Vagina (tissue), 2 donors: ENCODE results near the gene SMPD3.

ENCODE experiments used
- POLR2A ChIP-seq, 2 donors: fragments of 450-650 bp; IDR thresholded peaks; one replicate each; pipeline ENCODE4 v1.6.1; 2017; ENCODE audit warnings: antibody characterized with exemption in 2 of 2, mild to moderate bottlenecking in 2 of 2, moderate library complexity in 2 of 2
- POLR2AphosphoS5 ChIP-seq, 2 donors: sonication (generic); formaldehyde crosslinking; IDR thresholded peaks; one replicate each; pipeline ENCODE4 v1.9.0; 2017; ENCODE audit warnings: antibody characterized with exemption in 2 of 2, mild to moderate bottlenecking in 2 of 2, low read depth in 1 of 2; ENCODE audit not compliant: insufficient read depth in 1 of 2
- TF ChIP-seq, protein P1 (sequence below), 3 experiments: fragments of 450-650 bp in 2 of 3; fragments of 200-600 bp in 1 of 3; sonication (generic) in 1 of 3; IDR thresholded peaks; one replicate each; pipeline ENCODE4 v1.5.1; 2017 to 2019; ENCODE audit warnings: antibody characterized with exemption in 3 of 3, mild to moderate bottlenecking in 2 of 3, moderate library complexity in 2 of 3

DNA sequence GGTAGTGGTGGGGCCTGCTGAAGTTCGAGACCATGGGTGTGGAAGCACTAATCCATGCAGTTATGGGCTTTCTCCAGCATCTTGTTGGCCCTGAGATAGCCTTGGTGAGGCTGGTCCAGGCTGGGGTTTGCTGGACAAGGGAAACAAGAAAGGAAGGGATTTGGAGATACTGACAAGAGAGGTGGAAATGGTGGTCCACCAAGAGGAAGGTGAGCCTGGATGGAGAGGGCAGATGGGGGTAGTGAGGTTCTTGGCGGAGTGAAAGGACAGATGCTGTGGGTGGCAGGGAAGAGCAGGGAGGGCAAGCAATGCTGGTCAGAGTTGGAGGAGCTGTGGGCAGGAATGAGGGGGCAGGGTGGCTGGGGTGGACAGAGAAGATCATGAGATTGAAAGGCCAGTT, 5.5 kb upstream of the SMPD3 start:
- TF ChIP-seq, protein P1, sequence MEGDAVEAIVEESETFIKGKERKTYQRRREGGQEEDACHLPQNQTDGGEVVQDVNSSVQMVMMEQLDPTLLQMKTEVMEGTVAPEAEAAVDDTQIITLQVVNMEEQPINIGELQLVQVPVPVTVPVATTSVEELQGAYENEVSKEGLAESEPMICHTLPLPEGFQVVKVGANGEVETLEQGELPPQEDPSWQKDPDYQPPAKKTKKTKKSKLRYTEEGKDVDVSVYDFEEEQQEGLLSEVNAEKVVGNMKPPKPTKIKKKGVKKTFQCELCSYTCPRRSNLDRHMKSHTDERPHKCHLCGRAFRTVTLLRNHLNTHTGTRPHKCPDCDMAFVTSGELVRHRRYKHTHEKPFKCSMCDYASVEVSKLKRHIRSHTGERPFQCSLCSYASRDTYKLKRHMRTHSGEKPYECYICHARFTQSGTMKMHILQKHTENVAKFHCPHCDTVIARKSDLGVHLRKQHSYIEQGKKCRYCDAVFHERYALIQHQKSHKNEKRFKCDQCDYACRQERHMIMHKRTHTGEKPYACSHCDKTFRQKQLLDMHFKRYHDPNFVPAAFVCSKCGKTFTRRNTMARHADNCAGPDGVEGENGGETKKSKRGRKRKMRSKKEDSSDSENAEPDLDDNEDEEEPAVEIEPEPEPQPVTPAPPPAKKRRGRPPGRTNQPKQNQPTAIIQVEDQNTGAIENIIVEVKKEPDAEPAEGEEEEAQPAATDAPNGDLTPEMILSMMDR (IDR thresholded peaks at IDR 0.05): no peak
- TF ChIP-seq POLR2A (IDR thresholded peaks at IDR 0.05) (no peak), POLR2AphosphoS5 (IDR thresholded peaks at IDR 0.05; ENCODE audit: insufficient read depth in 1 of 2, low read depth in 1 of 2) (no peak)
